Stimulated activated CD8-positive, alpha-beta memory T cell treated with anti-CD3 and anti-CD28 coated beads, Interleukin-7, amount 100 ng/mL, for 4 hours (primary cell): Measurements from ENCODE around the gene GHDC.
"Not testable (repeated sequence)": the region's sequence is repeated elsewhere in the genome, so short reads cannot be mapped to it uniquely, and the experiment has no call there.

Source experiments
- DNase-seq, 2 donors: peaks; one replicate each; pipeline ENCODE4 v3.0.0-alpha.2; 2020; ENCODE audit warnings: low read depth in 2 of 2

GHDC gene

GRCh38 chr17:42155614-42156045 is 38.7 kb downstream of the GHDC start:
- DNase-seq, result no peak

- DNase-seq, result no peak
Observed at GRCh38 chr17:42153919-42154742, 40.2 kb downstream of the GHDC start.

DNA sequence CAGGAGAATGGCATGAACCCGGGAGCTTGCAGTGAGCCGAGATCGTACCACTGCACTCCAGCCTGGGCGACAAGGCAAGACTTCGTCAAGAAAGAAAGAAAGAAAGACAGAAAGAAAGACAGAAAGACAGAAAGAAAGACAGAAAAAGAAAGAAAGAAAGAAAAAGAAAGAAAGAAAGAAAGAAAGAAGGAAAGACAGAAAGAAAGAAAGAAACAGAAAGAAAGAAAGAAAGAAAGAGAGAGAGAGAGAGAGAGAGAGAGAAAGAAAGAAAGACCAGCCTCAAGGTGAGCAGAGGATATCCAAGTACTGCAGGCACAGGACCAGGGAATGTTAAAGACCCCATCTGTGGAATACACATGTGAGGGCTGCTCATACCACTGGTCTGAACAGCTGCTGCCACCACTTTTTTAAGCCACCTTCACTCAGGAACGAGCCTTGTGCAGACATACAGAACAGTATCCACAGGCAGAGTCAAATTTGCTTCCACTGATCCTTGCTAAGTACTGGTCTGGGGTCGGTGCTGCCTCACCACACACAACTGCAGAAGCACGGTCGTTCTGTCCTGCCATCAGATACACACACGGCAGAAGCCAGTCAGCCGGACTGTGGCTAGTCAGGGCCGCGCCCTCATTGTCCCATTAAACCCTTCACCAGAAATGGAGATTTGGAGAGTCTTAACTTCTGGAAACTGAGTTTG is 47.2 kb downstream of the GHDC start:
- no peak for DNase-seq

DNA sequence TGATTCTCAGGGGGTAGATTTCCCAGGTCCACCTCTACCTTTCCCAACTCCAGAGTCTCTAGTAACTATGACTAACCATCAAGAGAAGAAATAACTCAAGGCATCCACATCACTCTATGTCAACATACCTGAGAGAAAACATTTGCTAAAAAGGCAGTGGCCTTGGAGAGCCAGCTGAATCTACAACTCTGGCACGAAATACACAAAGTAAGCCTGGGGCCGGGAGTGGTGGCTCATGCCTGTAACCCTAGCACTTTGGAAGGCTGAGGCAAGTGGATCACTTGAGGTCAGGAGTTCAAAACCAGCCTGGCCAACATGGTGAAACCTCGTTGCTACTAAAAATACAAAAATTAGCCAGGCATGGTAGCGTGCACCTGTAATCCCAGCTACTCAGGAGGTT is 51.2 kb downstream of the GHDC start:
- DNase-seq, result not testable (repeated sequence)

- DNase-seq, result no peak
Observed at GRCh38 chr17:42142371-42142896, 51.9 kb downstream of the GHDC start.

- DNase-seq, result no peak
Observed at GRCh38 chr17:42141382-42141781, 52.9 kb downstream of the GHDC start.

DNA sequence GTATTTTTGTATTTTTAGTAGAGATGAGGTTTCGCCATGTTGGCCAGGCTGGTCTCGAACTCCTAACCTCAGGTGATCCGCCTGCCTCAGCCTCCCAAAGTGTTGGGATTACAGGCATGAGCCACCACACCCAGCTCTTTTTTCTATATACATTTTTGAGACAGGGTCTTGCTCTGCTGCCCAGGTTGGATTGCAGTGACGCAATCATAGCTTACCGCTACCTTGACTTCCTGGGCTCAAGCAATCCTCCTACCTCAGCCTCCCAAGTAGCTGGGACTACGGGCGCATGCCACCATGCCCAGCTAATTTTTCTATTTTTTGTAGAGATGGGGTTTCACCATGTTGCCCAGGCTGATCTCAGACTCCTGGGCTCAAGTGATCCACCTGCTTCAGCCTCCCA is 53.6 kb downstream of the GHDC start:
- DNase-seq, result not testable (repeated sequence)
